ENCODE results near the gene IGF2BP3.
"Not testable (repeated sequence)": the region's sequence is repeated elsewhere in the genome, so short reads cannot be mapped to it uniquely, and the experiment has no call there.

IGF2BP3 gene

DNA sequence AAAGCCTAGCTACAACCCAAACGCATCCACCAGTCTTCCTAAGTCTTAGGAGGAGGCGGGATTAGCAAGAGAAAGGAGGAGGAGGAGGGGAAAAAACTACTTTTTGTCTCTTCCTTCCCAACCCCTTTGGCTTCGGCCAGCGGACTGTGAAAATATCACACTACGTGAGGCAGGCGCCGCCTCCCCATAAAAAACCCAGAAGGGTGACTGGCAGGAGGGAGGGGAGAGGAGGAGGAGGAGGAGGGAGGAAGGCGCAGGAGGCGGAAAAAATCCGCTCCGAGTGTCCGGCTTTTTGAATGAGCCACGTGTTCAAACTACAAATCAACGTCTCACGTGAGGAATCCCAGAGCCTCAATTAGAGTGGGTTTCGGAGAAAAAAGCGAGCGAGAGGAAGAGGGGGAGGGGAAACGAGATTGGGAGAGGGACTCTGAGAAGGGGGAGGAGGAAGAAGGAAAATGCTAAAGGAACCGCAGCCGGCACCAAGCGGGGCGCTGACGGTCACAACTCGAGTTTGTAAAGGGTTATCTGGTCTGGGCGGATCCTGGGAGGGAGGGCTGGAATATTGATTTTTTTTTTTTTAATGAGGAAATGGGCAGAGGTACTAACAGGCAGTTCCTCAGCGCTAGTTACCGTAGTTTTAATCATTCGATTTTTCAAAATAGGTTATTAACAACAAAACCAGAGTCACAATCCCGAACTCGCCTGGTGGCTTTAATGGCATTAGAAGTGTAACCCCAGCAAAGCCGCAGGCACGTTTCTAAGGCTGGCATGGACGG lies at the start of gene IGF2BP3:
Gene IGF2BP3, minus strand, starts transcription at position 162 of the 776 bp plus-strand sequence. CDS start 381 bp downstream, outside the sequence.
- DNase-seq (ENCODE audit: low read depth) = no peak

DNA sequence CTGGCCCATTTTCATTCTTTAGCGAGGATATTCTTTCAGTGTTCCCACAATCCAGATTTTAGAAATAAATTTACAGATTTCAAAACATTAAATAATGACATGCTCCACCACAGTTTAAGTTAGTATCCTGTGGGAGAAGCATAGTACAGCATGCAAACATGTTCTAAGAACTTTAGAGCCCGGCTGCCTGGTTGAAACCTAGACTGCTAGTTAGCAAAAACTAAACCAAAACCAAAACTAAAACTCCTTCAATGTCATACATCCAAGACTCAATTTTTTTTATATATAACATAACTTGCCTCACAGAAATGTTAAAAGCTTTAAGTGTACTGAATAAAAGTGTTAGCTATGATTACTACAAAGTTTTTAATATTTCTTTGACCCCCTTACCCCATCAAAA lies 44.5 kb upstream of the IGF2BP3 start:
- DNase-seq (ENCODE audit: low read depth) = no peak

DNA sequence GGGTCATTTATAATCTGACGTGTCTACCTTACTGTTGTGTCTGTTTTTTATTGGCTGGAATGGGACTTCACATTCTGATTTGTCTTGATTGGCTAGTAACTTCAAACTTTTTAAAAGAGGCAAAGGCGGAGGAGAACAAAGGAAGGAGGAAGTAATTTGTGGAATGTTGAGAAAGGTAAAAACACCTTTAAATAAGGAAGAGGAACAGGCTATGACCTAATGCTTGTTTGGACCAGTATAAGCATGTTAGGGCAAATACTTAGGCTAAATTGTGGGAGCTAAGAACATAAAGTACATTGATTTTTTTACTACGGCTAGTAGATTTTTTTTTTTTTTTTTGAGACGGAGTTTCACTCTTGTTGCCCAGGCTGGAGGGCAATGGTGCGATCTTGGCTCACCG lies 43.5 kb upstream of the IGF2BP3 start:
- not testable (repeated sequence) for DNase-seq (ENCODE audit: low read depth)

DNA sequence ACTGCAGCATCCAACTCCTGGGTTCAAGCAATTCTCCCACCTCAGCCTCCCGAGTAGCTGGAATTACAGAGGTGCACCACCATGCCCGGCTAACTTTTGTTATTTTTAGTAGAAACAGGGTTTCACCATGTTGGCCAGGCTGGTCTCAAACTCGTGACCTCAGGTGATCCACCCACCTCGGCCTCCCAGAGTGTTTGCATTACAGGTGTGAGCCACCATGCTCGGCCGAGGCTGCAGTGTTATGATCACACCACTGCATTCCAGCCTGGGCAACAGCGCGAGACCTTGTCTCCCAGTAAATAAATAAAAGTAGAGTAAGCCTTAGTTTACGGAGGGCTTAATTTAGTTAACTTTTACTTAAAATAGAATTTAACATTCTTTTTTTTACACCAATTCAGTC lies 23.7 kb upstream of the IGF2BP3 start:
- DNase-seq (ENCODE audit: low read depth) = no peak

DNA sequence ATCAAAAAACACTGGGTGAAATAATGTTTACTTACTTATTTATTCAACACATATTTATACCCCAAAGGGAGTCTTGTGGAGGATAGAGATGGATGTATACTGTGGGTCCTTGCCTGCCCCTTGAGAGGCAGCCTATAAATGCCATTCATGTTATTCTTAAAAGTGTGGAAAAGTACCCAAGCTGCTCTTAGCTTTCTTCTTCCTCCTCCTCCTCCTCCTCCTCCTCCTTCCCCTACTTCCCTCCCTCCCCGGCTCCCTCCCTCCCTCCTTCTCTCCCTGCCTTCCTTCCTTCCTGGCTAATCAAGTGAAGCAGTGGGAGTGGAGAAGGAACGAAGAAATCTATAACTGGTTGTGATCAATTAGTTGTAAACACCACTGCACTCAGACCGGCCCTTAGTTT lies 21.2 kb upstream of the IGF2BP3 start:
- DNase-seq (ENCODE audit: low read depth) = no peak

DNA sequence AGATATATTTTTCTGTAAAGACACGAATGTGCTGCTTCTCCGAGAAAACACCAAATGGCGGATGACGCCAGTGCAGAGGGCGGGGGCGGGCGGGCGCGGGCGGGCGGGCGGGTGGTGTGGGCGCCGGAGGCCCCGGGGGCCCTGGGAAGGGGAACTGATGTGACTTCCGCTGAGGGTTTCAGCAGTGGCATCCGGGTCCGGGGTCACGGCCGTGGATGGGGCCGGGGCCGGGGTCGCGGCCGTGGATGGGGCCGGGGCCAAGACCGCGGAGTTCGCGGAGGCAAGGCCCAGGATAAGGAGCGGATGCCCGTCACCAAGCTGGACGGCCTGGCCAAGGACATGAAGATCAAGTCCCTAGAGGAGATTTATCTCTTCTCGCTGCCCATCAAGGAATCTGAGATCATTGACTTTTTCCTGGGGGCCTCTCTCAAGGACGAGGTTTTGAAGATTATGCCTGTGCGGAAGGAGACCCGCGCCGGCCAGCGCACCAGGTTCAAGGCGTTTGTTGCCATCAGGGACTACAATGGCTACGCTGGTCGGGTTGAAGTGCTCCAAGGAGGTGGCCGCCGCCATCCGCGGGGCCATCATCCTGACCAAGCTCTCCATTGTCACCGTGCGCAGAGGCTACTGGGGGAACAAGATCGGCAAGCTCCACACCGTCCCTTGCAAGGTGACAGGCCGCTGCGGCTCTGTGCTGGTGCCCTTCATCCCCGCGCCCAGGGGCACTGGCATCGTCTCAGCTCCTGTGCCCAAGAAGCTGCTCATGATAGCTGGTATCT lies 20.3 kb upstream of the IGF2BP3 start:
- DNase-seq (ENCODE audit: low read depth) = no peak

DNA sequence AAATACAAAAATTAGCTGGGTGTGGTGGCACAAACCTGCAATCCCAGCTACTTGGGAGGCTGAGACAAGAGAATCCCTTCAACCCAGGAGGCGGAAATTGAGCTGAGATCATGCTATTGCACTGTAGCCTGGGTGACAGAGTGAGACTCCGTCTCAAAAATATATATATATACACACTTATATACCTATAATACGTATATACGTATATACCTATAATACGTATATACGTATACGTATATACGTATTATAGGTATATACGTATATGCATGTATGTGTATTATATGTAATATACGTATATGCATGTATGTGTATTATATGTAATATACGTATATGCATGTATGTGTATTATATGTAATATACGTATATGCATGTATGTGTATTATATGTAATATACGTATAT lies 18.4 kb upstream of the IGF2BP3 start:
- not testable (repeated sequence) for DNase-seq (ENCODE audit: low read depth)

DNA sequence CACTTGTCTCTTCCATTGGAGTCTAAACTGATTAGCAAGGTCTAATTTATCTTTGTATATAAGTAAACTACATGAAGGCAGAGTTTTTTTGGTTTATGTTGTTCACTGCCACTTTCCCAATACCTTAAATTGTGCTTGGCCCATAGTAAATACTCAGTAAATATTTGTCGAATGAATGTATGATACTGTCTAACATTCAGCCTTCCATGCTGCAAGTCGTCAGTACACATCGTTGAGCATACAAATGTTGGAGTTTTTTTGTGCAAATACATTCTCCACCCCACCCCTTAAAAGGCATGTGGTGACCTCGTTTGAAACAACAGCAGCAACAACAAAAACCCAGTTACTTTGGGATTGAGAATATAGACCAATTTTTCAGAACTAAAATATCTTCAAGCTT lies 17.4 kb upstream of the IGF2BP3 start:
- DNase-seq (ENCODE audit: low read depth) = no peak

DNA sequence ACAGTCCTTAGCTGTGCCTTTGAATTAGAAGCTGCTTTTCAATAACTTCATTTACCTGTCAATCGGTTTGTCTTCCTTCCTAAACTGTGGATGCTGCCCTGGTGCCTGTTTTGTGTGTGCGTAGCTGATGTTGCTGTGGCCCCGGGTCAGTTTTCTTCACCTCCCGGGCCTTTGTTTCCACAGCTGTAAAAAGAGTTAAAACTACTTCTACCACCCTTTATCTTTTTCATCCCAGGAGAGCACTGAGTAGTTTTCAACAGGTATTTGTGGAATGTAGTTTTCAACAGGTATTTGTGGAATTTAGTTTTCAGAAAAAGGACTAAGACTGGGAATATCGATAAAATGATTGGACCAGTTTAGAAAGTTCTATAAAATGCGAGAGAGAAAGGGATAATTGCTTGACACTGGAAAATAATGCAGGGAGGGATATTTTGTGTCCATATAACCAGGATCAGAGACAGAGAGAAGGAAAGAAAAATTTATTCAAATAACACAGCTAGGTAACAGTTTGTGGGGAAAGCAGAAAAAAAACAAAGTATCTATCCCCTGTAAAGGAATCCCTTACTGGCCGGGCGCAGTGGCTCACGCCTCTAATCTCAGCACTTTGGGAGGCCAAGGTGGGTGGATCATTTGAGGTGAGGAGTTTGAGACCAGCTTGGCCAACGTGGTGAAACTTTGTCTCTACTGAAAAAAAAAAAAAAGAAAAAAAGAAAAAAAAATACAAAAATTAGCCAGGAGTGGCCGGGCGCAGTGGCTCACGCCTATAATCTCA lies 15.9 kb upstream of the IGF2BP3 start:
- no peak for DNase-seq (ENCODE audit: low read depth)

DNA sequence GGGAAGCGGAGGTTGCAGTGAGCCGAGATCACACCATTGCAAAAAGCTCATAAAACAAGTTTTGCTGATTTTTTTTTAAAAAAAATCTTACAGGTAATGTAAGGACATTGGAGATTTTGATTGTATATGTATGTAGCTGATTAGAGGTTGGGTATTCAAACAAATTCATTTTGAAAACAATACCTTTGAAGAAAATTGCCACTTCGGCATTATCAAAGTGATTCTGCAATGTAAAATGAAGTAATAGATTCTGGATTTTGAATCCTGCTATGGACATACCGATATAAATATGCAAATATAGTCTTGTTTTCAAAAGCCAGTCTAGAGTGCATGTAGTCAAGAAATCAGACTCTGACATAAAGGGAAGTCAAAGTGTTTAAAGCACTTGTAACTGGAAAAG lies 12.4 kb upstream of the IGF2BP3 start:
- no peak for DNase-seq (ENCODE audit: low read depth)

DNA sequence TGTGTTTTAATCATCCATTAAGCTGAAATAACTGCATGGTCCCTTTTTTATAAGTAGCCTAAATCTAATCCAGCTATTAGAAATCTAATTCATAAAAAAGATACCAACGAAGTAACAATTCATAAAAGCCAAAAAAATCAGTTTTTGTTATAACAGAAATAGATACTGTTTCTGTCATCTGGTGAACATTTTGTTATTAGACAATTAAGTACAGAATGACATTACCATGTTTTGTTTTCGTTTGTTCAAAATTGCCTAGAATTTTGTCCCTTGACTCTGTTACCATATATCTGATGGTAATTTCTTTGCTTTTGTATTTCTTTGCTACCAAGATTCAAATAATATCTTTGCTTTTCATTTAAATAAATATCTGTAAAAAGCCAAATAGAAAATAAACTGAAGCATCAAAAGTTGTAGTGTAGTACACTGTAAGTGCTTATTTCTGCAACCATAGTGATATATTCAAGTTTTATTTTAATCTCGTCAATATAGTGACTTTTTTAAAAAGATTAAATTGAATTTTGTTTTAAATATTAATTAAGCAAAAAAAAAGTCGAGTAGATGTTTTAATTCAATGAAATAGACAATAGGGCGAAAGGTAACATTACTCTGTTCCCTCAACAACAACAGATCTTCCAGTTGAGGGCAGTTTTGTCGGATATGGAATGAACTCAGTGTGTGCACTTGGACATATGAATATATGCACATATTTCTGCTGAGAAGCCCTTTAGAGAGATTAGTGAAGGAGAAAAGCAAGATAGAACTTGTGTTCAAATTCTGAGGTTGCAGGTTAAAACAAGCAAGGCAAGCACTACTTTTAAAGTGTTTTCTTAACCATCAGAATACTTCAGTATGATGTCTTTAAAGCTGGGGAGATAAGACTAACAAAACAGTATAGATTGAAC lies 7.9 kb upstream of the IGF2BP3 start:
- DNase-seq (ENCODE audit: low read depth) = no peak

DNA sequence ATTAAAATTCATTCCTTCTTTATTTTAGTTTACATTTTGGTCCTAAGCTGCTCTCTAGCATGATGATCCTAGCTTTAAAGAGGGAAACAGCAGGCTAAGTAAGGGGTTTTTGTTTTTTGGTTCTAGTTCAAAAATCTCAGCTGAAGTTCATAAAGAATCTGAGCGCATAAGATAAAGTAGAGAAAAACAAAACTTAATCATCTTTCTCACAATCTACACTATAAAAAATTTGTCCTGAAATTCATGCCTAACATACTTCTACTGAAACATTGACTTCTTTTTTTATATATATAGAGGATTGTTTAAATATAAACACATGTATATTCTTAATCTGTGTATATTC lies 6.8 kb upstream of the IGF2BP3 start:
- DNase-seq (ENCODE audit: low read depth) = no peak

DNA sequence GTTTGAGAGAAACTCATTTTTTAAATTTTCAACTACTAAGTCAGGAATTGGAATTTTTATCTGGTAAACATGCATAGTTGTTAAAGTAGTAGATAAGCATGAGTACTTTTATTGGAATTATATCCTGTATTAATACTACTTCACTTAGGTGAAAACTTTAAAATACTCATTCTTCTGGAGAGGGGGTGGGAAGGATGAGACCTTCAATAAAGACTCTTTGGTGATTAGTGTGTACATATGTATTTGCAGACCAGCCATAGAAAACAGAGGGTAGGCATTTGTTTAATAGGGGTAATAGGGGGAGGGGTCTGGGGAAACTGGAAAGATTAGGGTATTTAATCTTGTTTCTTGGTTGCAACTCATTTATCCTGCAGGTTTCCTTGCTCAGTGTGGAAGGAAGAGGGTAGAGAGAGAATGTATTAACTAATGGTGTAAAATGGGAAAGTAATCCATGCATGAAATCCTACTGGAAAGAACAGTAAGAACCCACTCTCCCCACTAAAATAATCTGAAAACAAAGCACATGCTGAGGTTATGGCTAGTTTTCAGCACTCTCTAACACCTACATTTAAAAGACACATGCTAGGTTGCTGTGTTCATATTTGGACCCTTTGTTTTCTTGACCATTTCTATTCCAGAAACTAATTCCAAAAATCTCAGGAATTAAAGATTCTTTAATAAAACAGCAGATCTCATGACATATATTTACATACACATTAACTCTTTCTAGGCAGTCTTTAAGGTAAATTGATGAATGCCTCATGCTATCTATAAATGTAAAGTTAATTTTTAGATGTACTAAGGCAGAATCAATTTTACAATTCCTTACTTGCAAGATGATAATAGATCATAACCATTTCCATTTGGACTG lies 6.2 kb upstream of the IGF2BP3 start:
- DNase-seq (ENCODE audit: low read depth) = no peak

DNA sequence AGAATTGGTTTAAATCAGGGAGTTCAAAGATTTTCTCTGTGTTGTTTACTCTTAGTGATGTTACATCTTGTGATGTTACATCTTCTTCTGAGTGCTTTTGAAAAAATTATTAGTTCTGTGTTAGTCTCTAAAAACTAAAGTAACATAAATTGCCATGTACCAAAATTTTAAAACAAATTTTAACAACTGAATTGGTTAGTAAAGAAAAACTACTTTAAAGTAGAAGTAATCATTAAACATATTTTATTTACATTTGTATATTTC lies 5.2 kb upstream of the IGF2BP3 start:
- DNase-seq (ENCODE audit: low read depth) = no peak

DNA sequence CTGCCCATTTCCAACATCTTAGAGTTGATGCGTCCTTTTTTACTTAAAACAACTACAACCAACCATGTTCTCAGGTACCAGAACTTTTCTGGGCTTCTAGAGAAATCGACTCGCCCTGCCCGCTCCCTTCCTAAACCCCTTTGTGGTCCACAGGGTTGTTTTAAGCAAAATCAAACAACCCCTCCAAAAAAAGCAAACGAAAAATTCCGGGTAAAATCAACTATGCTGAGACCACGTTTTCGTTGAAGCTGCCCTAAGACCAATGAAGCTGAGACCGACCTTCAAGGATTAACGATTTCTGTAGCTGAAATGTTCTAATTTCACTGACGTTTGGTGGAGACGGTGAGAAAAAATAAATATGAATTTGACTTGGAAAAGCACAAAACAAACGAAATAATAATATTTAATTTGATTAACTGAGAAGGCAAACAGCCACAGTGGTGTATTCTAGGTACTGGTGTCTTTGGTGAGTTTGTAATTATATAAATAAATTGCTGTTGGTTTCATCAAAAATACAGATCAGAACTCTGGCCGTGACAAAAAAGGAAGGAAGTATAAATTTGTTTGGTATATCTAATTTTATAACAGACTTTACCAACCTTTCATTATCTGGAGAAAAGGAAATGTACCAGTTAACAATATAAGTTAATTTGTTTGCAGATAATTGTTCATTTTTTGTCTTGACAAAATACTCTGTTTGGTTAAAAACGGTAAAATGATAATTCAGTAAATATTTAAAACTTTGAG lies 4.7 kb upstream of the IGF2BP3 start:
- no peak for DNase-seq (ENCODE audit: low read depth)

DNA sequence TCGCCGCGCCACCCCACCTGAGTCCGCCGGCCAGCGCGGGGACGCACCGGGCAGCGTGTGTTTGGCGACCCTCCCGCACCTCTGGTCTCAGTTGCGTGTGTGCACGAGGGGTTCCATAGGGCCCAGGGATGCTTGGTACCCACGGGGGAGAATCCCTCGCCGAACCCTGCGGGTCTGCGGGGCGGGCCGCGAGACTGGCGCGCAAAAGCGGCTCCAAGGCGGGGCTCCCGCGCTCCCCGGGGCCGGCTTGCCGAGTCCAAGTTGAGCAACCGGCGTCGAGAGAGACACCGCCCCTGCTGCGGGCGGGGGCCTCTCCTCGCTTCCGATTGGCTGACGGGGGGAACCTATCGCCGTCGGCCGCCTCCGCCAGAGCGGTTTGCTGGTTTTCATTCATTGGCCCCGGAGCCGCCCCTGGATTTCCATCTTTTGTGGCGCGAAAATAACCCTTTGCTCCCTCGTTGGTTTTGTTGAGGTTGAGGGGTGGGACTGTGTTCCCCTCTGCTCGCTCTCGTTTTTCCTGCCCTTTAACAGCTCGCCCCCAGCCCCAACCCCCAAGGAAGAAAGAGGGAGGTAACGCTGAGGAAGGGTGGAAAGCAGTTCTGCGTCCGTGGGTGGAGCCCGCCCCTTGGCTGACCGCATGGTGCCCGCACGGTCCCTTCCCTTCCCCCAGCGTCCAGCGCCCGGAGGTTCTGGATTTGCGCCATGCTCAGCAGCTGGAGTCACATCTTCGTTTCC lies 4.0 kb upstream of the IGF2BP3 start:
- DNase-seq (ENCODE audit: low read depth) = no peak

DNA sequence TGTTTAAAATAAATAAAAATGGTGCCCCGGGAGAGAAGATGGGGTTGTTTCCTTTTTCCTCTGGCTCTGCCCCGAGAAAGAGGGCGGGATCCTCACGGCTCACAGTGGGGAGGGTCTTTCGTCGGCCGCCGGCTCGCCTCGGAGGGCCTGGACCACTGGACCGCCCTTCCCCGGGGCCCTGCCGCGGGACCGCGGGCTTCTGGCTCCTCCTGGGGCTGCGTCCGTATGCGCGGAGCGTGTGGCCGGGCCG lies 3.5 kb upstream of the IGF2BP3 start:
- DNase-seq (ENCODE audit: low read depth) = no peak

DNA sequence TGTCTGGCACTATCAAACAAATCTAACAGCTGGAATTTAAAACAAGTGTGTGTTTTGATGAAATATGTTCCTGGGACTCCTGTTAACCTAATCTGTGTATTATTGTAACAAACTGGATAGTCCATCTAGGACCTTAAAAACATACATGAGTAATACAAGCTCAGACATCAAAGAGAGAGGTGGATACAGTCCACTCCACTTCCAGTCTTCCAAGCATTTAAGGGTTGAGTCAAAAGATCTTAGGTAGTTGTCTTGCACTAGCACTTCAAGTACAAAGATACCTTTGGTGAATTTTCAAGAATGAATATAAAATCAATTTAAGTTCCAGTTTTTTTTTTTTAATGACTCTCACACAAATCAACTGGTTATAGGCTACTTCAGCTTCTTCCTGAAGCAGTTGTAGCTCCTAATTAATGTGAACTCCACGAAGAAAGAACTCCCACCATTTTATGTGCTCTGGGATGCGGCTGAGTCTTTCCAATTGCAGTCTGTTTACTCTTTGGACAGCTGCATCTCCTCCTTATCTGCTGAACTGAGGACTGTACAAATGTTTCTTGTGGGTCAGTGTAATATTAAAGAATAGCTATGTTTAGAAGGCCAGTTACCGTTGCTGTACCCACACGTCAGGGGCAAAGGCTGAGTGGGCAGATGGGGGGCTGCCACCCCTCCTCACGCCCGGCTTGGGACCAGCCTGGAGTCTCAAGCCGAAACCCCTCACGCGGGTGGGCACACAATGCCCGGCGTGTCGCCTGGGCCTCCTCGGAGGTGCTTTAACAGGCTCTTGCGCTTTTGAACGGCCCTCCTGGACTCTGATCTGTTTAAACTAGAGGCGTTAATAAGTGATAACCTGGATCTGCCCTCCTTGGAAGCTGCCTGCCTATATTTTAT lies 2.9 kb upstream of the IGF2BP3 start:
- no peak for DNase-seq (ENCODE audit: low read depth)

DNA sequence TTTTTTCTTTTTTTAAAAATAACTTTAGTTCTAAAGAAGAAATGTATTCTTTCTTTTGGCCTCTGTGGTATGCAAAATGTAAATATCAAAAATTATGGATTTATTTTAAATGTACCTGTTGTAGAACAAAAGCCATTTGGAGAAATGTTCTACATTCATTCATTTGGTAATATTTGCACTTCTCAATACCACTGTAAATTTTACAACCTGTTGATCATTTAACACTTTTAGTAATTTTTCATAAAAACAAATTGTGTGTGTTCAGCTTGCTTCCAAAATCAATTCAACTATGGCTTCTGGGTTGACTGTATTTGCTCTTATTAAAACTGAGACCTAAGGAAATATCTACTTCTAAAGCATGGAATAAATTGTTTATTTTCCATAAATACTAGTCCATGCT lies 2.3 kb upstream of the IGF2BP3 start:
- no peak for DNase-seq (ENCODE audit: low read depth)

Measured in stimulated activated CD8-positive, alpha-beta memory T cell treated with anti-CD3 and anti-CD28 coated beads, Interleukin-15, amount 100 ng/mL, for 24 hours (primary cell).